HG03378 (cell line): ENCODE results near the gene ST3GAL4.
"Not testable (repeated sequence)": the region's sequence is repeated elsewhere in the genome, so short reads cannot be mapped to it uniquely, and the experiment has no call there.

Source experiments
- ATAC-seq: cut with Tn5 transposase; IDR thresholded peaks from one replicate; pipeline ENCODE4 v1.9.1; 2021; ENCODE audit warnings: mild to moderate bottlenecking, moderate library complexity; ENCODE audit not compliant: unreplicated experiment

ST3GAL4 gene

GRCh38 chr11:126384449-126385070 lies 29.1 kb downstream of the ST3GAL4 start:
- ATAC-seq, result no peak

GRCh38 chr11:126385991-126386728 lies 30.7 kb downstream of the ST3GAL4 start:
- no peak for ATAC-seq

- ATAC-seq, result not testable (repeated sequence)
Measured at GRCh38 chr11:126386729-126387071, 31.2 kb downstream of the ST3GAL4 start.

- no peak for ATAC-seq
Measured at GRCh38 chr11:126387857-126388256, 32.4 kb downstream of the ST3GAL4 start.

GRCh38 chr11:126390272-126390867 lies 34.9 kb downstream of the ST3GAL4 start:
- no peak for ATAC-seq

GRCh38 chr11:126391286-126391954 lies 35.9 kb downstream of the ST3GAL4 start:
- ATAC-seq, result no peak

- peak; percentile 75 for ATAC-seq
Measured at GRCh38 chr11:126391970-126392632, 36.6 kb downstream of the ST3GAL4 start.

GRCh38 chr11:126392633-126393013 lies 37.1 kb downstream of the ST3GAL4 start:
- ATAC-seq, result peak; percentile 20

GRCh38 chr11:126393143-126393542 lies 37.7 kb downstream of the ST3GAL4 start:
- ATAC-seq, result no peak

- no peak for ATAC-seq
Measured at GRCh38 chr11:126394036-126394435, 38.5 kb downstream of the ST3GAL4 start.

- ATAC-seq, result not testable (repeated sequence)
Measured at GRCh38 chr11:126394634-126395072, 39.2 kb downstream of the ST3GAL4 start.

GRCh38 chr11:126395784-126396183 lies 40.3 kb downstream of the ST3GAL4 start:
- not testable (repeated sequence) for ATAC-seq

GRCh38 chr11:126396266-126396665 lies 40.8 kb downstream of the ST3GAL4 start:
- not testable (repeated sequence) for ATAC-seq

- no peak for ATAC-seq
Measured at GRCh38 chr11:126396965-126397364, 41.5 kb downstream of the ST3GAL4 start.

- ATAC-seq, result no peak
Measured at GRCh38 chr11:126398296-126398695, 42.8 kb downstream of the ST3GAL4 start.

GRCh38 chr11:126398721-126399120 lies 43.2 kb downstream of the ST3GAL4 start:
- ATAC-seq, result no peak

- ATAC-seq, result no peak
Measured at GRCh38 chr11:126400019-126400418, 44.5 kb downstream of the ST3GAL4 start.

- ATAC-seq, result no peak
Measured at GRCh38 chr11:126400479-126400878, 45.0 kb downstream of the ST3GAL4 start.

GRCh38 chr11:126403022-126403581 lies 47.6 kb downstream of the ST3GAL4 start:
- ATAC-seq, result no peak

- peak; percentile 88 for ATAC-seq
Measured at GRCh38 chr11:126403658-126404057, 48.2 kb downstream of the ST3GAL4 start.

- ATAC-seq, result no peak
Measured at GRCh38 chr11:126404367-126404766, 48.9 kb downstream of the ST3GAL4 start.
